SK-N-SH (cell line): Measurements from ENCODE around the gene JAZF1. TPM values are rescaled to one million over a fixed set of nuclear protein-coding genes. Genes with fewer than 3 reads are reported as not detected.

Experiments used
- CTCF ChIA-PET: fragments of 300-600, 350-600 bp; formaldehyde crosslinking; extraction: SDS; loops from one replicate; lab custom pipeline; 2021; lab: Yijun Ruan, JAX
- POLR2A ChIA-PET: fragments of 350-600 bp; sonication (Branson Sonifier 250); formaldehyde crosslinking; extraction: SDS; loops from one replicate; lab custom pipeline; 2020; ENCODE audit warnings: antibody characterized with exemption, inconsistent platforms; lab: Yijun Ruan, JAX
- DNase-seq: peaks from one replicate; pipeline ENCODE4 v3.0.0; 2012
- H2AFZ ChIP-seq: fragments of 200-600 bp; sonication (generic); 2 replicates; pipeline ENCODE4 v1.8.1; 2016; ENCODE audit warnings: antibody characterized with exemption, mild to moderate bottlenecking, low read depth
- H3F3A ChIP-seq: fragments of 200-600 bp; sonication (generic); replicated peaks from 2 replicates; pipeline ENCODE3; 2016; ENCODE audit warnings: antibody characterized with exemption, mild to moderate bottlenecking; ENCODE audit not compliant: insufficient read depth
- H3K27ac ChIP-seq, 2 experiments: fragments of 200-500 bp in 1 of 2; fragments of 200-600 bp in 1 of 2; sonication (Bioruptor generic) in 1 of 2; sonication (generic), shearing (Covaris generic) in 1 of 2; 2 replicates each; pipeline versions ENCODE4 v1.5.1 to v1.6.1; 2014 to 2016; ENCODE audit warnings: low read depth in 2 of 2, inconsistent platforms in 1 of 2, low read length in 1 of 2, mild to moderate bottlenecking in 1 of 2, mixed read lengths in 1 of 2
- H3K27me3 ChIP-seq: fragments of 200-600 bp; sonication (generic), shearing (Covaris generic); 2 replicates; pipeline ENCODE4 v1.6.1; 2016; ENCODE audit warnings: mixed run types; ENCODE audit not compliant: insufficient read depth
- H3K36me3 ChIP-seq, 2 experiments: fragments of 200-500 bp in 1 of 2; fragments of 200-600 bp in 1 of 2; sonication (Bioruptor generic) in 1 of 2; sonication (generic) in 1 of 2; replicated peaks in 1 of 2; 2 replicates each; pipeline versions ENCODE3 to v1.5.1; 2014 to 2016; ENCODE audit warnings: low read length in 1 of 2, mild to moderate bottlenecking in 1 of 2; ENCODE audit not compliant: insufficient read depth in 2 of 2, control insufficient read depth in 1 of 2
- H3K4me1 ChIP-seq, 2 experiments: fragments of 200-500 bp in 1 of 2; fragments of 200-600 bp in 1 of 2; sonication (Bioruptor generic) in 1 of 2; sonication (generic), shearing (Covaris generic) in 1 of 2; 2 replicates each; pipeline versions ENCODE4 v1.5.1 to v1.6.1; 2014 to 2016; ENCODE audit warnings: low read depth in 1 of 2, low read length in 1 of 2, mixed run types in 1 of 2; ENCODE audit not compliant: insufficient read depth in 2 of 2, control insufficient read depth in 1 of 2
- H3K4me2 ChIP-seq: fragments of 200-600 bp; sonication (generic), shearing (Covaris generic); 2 replicates; pipeline ENCODE4 v1.6.1; 2017; ENCODE audit warnings: mixed run types
- H3K4me3 ChIP-seq, 2 experiments: fragments of 200-500 bp in 1 of 2; fragments of 200-600 bp in 1 of 2; sonication (Bioruptor generic) in 1 of 2; sonication (generic), shearing (Covaris generic) in 1 of 2; 2 replicates each; pipeline versions ENCODE4 v1.5.1 to v1.8.1; 2014 to 2016; ENCODE audit warnings: low read depth in 2 of 2, inconsistent platforms in 1 of 2, low read length in 1 of 2, mild to moderate bottlenecking in 1 of 2, mixed read lengths in 1 of 2, moderate library complexity in 1 of 2
- H3K79me2 ChIP-seq: fragments of 200-600 bp; sonication (generic); 2 replicates; pipeline ENCODE4 v1.8.1; 2017; ENCODE audit warnings: mild to moderate bottlenecking; ENCODE audit not compliant: insufficient read depth
- H3K9ac ChIP-seq: fragments of 200-600 bp; sonication (generic); 2 replicates; pipeline ENCODE4 v1.6.1; 2017; ENCODE audit warnings: mixed run types
- H3K9me2 ChIP-seq: fragments of 200-600 bp; sonication (generic); 2 replicates; pipeline ENCODE4 v1.6.1; 2017; ENCODE audit warnings: mixed run types
- H3K9me3 ChIP-seq: fragments of 200-600 bp; sonication (generic); 2 replicates; pipeline ENCODE4 v1.6.1; 2017; ENCODE audit warnings: mixed run types, mild to moderate bottlenecking, moderate library complexity
- H4K20me1 ChIP-seq: fragments of 200-600 bp; sonication (generic); 2 replicates; pipeline ENCODE4 v1.6.1; 2017; ENCODE audit warnings: mild to moderate bottlenecking, mixed run types; ENCODE audit not compliant: insufficient read depth
- ELF1 ChIP-seq: IDR thresholded peaks from 2 replicates; pipeline ENCODE4 v1.4.0; 2012
- EZH2phosphoT487 ChIP-seq: fragments of 200-600 bp; sonication (generic); IDR thresholded peaks from 2 replicates; pipeline ENCODE4 v1.6.1; 2017; ENCODE audit warnings: low read depth, mixed run types, mild to moderate bottlenecking, antibody characterized with exemption, moderate library complexity, borderline replicate concordance
- FOSL2 ChIP-seq: IDR thresholded peaks from 2 replicates; pipeline ENCODE4 v1.4.0; 2012; ENCODE audit warnings: low read depth, mild to moderate bottlenecking, moderate library complexity, borderline replicate concordance
- FOXM1 ChIP-seq: IDR thresholded peaks from 2 replicates; pipeline ENCODE4 v1.4.0; 2012; ENCODE audit warnings: low read depth, mild to moderate bottlenecking
- GATA2 ChIP-seq: sonication (generic); formaldehyde crosslinking; IDR thresholded peaks from 2 replicates; pipeline ENCODE4 v1.5.0; 2020; ENCODE audit warnings: mild to moderate bottlenecking, missing genetic modification reagents
- MXI1 ChIP-seq: IDR thresholded peaks from 2 replicates; pipeline ENCODE4 v1.6.1; 2012; ENCODE audit warnings: mild to moderate bottlenecking, low read depth, low read length, improper control_type of control experiment
- NFIC ChIP-seq: IDR thresholded peaks from 2 replicates; pipeline ENCODE4 v1.4.0; 2012; ENCODE audit warnings: borderline replicate concordance
- NRF1 ChIP-seq: IDR thresholded peaks from 2 replicates; pipeline ENCODE4 v1.6.1; 2012; ENCODE audit warnings: low read depth, mild to moderate bottlenecking, low read length
- RAD21 ChIP-seq: IDR thresholded peaks from 2 replicates; pipeline ENCODE4 v1.6.1; 2012; ENCODE audit warnings: mild to moderate bottlenecking, low read length
- RCOR1 ChIP-seq: fragments of 150-350 bp; IDR thresholded peaks from 2 replicates; pipeline ENCODE4 v1.6.1; 2017; ENCODE audit warnings: antibody characterized with exemption, low read length
- REST ChIP-seq: IDR thresholded peaks from 2 replicates; pipeline ENCODE4 v1.6.1; 2012; ENCODE audit warnings: mild to moderate bottlenecking, low read depth, low read length, moderate library complexity
- RFX5 ChIP-seq: IDR thresholded peaks from 2 replicates; pipeline ENCODE4 v1.6.1; 2012; ENCODE audit warnings: mild to moderate bottlenecking, improper control_type of control experiment, low read length
- SIN3A ChIP-seq: IDR thresholded peaks from 2 replicates; pipeline ENCODE4 v1.6.1; 2012; ENCODE audit warnings: low read depth, mild to moderate bottlenecking, low read length, moderate library complexity, borderline replicate concordance
- SMC3 ChIP-seq: IDR thresholded peaks from 2 replicates; pipeline ENCODE4 v1.6.1; 2012; ENCODE audit warnings: low read depth, low read length, improper control_type of control experiment
- TAF1 ChIP-seq: IDR thresholded peaks from 2 replicates; pipeline ENCODE4 v1.6.1; 2012; ENCODE audit warnings: low read depth, mild to moderate bottlenecking, low read length, moderate library complexity, borderline replicate concordance
- WGBS: methylation state at CpG from one replicate; pipeline ENCODE4 v1.1.6; 2017; ENCODE audit warnings: low lambda C conversion rate; 5-methylcytosine and 5-hydroxymethylcytosine counted together
- polyA plus RNA-seq, 3 experiments: library from polyadenylated mRNA; depleted of rRNA; stranded (reverse); fragments of >200 nt; gene quantifications; 2 replicates each; pipeline ENCODE4 v1.2.3, GENCODE V29; 2012
- TF ChIP-seq, protein P1 (sequence below): fragments of 150-350 bp; IDR thresholded peaks from 2 replicates; pipeline ENCODE4 v1.6.1; 2016; ENCODE audit warnings: mild to moderate bottlenecking, low read depth, low read length
- TF ChIP-seq, protein P2 (sequence below): IDR thresholded peaks from 2 replicates; pipeline ENCODE4 v1.4.0; 2012; ENCODE audit warnings: low read depth, borderline replicate concordance

The JAZF1 gene
- polyA plus RNA-seq, 1 of the 3 experiments (the other 2 are of a cell fraction): 1.7 TPM

GRCh38 chr7:28219793-28220192 lies 39.2 kb upstream of the JAZF1 start (continued):
- no peak for TF ChIP-seq EZH2phosphoT487
- no peak for TF ChIP-seq FOXM1
- TF ChIP-seq RAD21: no peak
- TF ChIP-seq GATA2 (CRISPR knock-in tag): no peak
- TF ChIP-seq ELF1: no peak
- TF ChIP-seq SMC3: no peak

DNA sequence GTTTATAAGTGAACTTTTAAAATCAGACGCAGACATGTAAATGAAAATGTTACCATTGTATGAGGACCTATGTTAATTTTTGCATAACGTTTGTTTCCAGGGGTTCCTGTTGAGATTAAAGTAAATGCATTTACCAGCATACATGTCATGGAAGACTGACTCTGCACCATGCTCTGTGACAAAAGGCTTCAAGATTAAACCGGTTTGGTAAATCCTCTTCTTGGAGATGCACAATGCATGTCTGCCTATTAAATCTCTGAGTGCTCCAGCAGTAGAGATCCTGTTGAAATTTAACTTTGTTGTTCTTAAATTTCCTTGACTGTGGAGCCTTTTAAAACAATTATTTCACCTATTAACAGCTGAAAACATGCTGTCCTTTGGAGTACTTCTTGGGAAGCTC lies 36.5 kb upstream of the JAZF1 start:
- POLR2A ChIA-PET: no interaction called here
- no peaks in the 10 kb centered on the region for H3K9me2 ChIP-seq

More for the DNA sequence above, 36.5 kb upstream of the JAZF1 start:
- H3K9me3 ChIP-seq: no peaks in the 10 kb centered on the region
- TF ChIP-seq RFX5: no peak
- TF ChIP-seq FOXM1: no peak
- no peak for TF ChIP-seq MXI1
- TF ChIP-seq RCOR1: no peak
- TF ChIP-seq TAF1: no peak
- TF ChIP-seq, protein P1, sequence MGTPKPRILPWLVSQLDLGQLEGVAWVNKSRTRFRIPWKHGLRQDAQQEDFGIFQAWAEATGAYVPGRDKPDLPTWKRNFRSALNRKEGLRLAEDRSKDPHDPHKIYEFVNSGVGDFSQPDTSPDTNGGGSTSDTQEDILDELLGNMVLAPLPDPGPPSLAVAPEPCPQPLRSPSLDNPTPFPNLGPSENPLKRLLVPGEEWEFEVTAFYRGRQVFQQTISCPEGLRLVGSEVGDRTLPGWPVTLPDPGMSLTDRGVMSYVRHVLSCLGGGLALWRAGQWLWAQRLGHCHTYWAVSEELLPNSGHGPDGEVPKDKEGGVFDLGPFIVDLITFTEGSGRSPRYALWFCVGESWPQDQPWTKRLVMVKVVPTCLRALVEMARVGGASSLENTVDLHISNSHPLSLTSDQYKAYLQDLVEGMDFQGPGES: no peak
- no peak for TF ChIP-seq EZH2phosphoT487
- TF ChIP-seq SMC3: no peak
- no peak for TF ChIP-seq REST
- no peak for TF ChIP-seq NFIC
- no peak for TF ChIP-seq ELF1
- TF ChIP-seq FOSL2: no peak
- TF ChIP-seq, protein P2, sequence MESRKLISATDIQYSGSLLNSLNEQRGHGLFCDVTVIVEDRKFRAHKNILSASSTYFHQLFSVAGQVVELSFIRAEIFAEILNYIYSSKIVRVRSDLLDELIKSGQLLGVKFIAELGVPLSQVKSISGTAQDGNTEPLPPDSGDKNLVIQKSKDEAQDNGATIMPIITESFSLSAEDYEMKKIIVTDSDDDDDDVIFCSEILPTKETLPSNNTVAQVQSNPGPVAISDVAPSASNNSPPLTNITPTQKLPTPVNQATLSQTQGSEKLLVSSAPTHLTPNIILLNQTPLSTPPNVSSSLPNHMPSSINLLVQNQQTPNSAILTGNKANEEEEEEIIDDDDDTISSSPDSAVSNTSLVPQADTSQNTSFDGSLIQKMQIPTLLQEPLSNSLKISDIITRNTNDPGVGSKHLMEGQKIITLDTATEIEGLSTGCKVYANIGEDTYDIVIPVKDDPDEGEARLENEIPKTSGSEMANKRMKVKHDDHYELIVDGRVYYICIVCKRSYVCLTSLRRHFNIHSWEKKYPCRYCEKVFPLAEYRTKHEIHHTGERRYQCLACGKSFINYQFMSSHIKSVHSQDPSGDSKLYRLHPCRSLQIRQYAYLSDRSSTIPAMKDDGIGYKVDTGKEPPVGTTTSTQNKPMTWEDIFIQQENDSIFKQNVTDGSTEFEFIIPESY: no peak
- TF ChIP-seq RAD21: no peak
- TF ChIP-seq SIN3A: no peak
- TF ChIP-seq NRF1: no peak
- TF ChIP-seq, all 33 proteins: peak for 0
- no peaks in the 10 kb centered on the region for H3F3A ChIP-seq
- no peak for DNase-seq
- H3K4me2 ChIP-seq: no peak overlapping the region
- no peak overlapping the region for H3K4me3 ChIP-seq
- 61% methylated on average over 3 of the region's 3 CpGs for WGBS
- 0 out of 2 replicates have a peak, but pooled peaks cover 3% of the 10 kb centered on the region for H3K27me3 ChIP-seq
- CTCF ChIA-PET: interaction anchor here (1.4 kb wide), 1 partner anchor 15 kb away, joined by 4 read pairs; no protein-coding TSS in a partner anchor
- H3K27ac ChIP-seq: no peak overlapping the region
- H3K79me2 ChIP-seq: no peaks in the 10 kb centered on the region
- no peaks in the 10 kb centered on the region for H4K20me1 ChIP-seq
- no peak overlapping the region for H3K9ac ChIP-seq
- H2AFZ ChIP-seq: no peak overlapping the region
- H3K4me1 ChIP-seq: no peaks in the 10 kb centered on the region
- H3K36me3 ChIP-seq: no peaks in the 10 kb centered on the region
